GM10266 (cell line): ENCODE measurements around the gene CFAP92.

Source experiments
- DNase-seq: peaks from one replicate; pipeline ENCODE4 v3.0.0; 2012; ENCODE audit errors: extremely low spot score
- TF ChIP-seq, protein P1 (sequence below): IDR thresholded peaks from 2 replicates; pipeline ENCODE4 v1.5.1; 2012; ENCODE audit warnings: mild to moderate bottlenecking, low read depth; ENCODE audit not compliant: control insufficient read depth, insufficient read depth; ENCODE audit errors: missing control alignments

The CFAP92 gene

DNA sequence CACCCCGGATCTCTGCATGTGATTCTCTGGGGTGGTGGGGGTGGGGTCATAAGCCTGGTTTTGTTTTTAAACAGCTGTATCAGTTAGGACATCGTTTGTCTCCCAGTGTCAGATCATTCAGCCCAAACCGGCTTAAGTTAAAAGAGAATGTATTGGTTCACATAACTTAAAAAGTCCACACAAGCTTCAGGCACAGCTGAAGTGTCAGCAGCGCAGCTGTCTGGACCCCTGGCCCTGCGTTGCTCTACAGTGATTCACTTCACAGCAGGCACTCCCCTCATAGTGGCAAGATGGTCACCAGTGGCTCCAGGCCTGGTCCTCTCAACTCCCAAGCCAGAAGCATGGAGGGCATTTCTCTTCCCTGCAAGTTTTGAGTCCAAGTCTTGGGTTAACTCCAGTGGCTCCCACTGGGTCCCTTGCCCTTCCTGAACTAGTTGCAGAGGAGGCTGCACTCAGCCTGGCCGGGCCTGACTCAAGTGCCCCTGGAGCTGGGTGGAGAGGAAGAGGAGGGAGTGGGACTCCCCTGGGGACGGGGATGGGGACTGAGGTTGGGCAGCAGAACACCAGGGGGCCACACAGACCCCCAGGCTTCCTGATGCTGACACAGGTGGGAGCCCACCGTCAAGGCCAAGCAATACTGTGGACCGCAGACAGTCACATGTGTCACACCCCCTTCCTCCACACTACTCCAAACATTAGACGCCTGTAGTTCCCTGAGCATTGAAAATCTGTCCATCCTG, 37.8 kb upstream of the CFAP92 start:
- DNase-seq: no peak
- TF ChIP-seq, protein P1, sequence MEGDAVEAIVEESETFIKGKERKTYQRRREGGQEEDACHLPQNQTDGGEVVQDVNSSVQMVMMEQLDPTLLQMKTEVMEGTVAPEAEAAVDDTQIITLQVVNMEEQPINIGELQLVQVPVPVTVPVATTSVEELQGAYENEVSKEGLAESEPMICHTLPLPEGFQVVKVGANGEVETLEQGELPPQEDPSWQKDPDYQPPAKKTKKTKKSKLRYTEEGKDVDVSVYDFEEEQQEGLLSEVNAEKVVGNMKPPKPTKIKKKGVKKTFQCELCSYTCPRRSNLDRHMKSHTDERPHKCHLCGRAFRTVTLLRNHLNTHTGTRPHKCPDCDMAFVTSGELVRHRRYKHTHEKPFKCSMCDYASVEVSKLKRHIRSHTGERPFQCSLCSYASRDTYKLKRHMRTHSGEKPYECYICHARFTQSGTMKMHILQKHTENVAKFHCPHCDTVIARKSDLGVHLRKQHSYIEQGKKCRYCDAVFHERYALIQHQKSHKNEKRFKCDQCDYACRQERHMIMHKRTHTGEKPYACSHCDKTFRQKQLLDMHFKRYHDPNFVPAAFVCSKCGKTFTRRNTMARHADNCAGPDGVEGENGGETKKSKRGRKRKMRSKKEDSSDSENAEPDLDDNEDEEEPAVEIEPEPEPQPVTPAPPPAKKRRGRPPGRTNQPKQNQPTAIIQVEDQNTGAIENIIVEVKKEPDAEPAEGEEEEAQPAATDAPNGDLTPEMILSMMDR: no peak

DNA sequence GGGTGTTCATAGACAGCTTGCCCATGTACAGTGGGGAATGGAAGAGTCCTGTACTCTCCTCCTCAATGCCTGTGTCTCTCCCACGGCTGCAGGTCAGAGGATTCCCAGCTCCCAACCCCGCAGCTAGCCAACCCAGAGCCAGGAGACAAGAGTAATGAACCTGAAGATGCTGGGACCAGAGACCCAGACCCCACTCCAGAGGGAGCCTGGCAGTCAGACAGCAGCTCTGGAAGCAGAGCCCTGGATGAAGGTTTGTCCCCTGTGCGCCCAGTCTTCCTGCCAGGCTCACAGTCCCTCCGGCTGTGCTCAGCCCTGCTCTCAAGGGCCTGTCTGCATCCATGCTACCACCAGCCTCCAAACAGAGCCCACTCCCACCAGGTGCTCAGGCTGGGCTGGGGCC, 36.7 kb upstream of the CFAP92 start:
- TF ChIP-seq, protein P1: no peak
- DNase-seq: no peak

DNA sequence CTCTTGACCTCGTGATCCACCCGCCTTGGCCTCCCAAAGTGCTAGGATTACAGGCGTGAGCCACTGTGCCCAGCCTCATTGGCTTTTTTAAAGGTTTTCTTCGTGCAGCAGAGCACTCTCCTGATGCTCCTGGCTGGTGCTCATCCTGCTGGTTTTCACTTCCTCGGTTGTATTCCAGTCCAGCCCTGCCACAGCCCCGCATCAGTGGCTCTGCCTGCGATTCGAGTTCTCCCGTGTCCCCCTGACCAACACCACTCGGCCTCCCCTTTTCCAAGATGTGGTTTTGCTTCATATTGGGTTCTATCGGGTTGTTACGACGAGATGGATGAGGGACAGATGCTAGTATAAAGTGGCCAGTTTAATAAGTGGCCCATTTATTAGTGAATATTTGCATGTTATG, 35.0 kb upstream of the CFAP92 start:
- TF ChIP-seq, protein P1: no peak
- DNase-seq: no peak

DNA sequence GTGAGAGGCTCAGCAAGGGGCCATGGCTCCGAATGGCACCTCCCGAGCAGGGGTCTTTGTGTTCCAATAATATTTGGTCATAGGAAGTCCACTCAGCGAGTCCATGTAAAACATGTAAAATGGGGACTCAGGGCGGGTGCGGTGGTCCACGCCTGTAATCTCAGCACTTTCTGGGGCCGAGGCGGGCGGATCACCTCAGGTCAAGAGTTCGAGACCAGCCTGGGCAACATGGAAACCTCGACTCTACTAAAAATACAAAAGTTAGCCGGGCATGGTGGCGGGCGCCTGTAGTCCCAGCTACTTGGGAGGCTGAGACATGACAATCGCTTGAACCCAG, 33.6 kb upstream of the CFAP92 start:
- no peak for DNase-seq

DNA sequence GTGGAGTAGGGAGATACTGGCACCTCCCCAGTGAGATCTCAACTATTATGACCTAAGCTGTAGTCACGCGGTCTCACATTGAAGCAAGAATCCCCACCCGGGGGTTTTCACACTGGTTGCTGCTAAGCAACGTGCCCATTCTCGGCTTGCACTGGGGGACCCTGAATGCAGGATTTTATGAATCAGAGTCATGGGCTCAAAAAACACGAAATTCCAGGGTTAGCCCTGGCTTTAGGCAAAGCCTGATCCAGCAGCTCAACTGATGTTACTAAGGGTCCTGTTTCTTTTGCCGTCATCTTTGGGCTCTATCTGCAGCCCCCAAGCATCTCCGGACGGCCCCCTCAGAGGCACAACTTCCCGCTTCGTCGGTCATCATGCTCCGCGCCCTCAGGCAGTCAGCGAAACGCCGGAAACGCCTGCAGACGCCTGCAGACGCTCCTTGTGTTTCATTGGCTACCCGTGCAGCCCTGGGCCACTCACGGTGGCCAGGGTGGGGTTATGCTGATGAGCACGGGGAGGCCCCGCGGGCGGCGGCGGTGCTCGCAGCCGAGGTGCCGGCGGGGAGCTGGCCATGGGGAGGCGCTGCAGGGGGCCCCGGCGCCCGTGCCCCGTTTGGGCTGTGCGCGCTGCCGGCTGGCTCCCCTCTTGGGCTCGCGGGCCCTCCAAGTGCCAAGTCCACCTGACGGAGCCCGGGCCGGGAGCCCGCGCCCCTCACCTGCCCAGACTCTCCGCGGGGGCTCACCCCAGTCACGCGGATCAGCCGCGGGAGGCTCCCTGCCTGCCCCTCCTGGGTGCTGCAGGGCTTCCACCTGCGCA, 33.1 kb upstream of the CFAP92 start:
- TF ChIP-seq, protein P1: peak; percentile 76
- DNase-seq: peak; percentile 98

More for the DNA sequence above, 33.6 kb upstream of the CFAP92 start:
- TF ChIP-seq, protein P1: no peak

DNA sequence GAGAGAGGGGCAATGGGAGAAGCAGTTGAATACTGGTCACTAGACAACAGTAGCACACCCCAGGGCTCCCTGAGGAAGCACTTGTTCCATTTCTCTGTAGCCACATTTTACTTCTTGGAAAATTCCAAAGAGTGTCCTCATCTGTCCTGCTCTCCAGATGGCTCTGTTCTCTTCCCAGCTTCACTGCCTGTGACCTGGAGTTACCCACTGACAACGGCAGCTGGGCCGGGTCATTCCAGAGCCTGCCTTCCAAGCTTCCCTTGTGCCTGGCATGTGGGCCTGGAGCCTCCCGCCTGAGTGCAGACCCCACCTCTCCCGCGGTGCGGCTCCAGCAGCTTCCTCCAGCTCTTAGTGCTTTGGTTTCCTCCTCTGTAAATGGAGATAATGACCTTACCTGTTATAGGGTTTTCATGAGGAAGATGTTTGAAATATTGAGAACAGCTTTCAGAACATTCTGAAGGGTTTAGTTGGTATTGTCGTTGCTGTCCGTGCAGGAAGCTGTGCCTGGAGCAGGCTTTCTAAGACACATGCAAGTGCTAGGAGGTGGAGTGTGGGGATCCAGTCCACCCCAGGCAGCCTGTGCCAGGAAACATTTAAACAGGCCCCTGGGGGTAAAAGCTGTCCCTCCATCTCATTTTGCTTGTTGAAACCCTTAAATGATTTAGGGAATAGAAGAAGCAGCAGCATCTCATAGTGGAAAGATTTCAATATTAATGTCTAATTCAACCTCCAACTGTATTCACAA, 32.0 kb upstream of the CFAP92 start:
- TF ChIP-seq, protein P1: no peak
- no peak for DNase-seq
